Spleen (tissue), 7 donors: ENCODE data around the gene KMT2D.

Source experiments
- CTCF ChIP-seq, 11 experiments: fragments of 200-600 bp in 7 of 11; fragments of 450-650 bp in 4 of 11; sonication (generic) in 4 of 11; IDR thresholded peaks in 8 of 11; conservative IDR thresholded peaks in 3 of 11; 1 replicate in 7 of 11; 2 replicates in 4 of 11; pipeline versions ENCODE4 v1.4.0 to v1.8.0; 2016 to 2021; ENCODE audit warnings: antibody characterized with exemption in 11 of 11, inconsistent platforms in 4 of 11, mild to moderate bottlenecking in 1 of 11
- POLR2A ChIP-seq, 3 donors: fragments of 450-650 bp; IDR thresholded peaks; one replicate each; pipeline ENCODE4 v1.5.1; 2017; ENCODE audit warnings: antibody characterized with exemption in 3 of 3, mild to moderate bottlenecking in 1 of 3
- POLR2AphosphoS5 ChIP-seq, 3 donors: sonication (generic); formaldehyde crosslinking; IDR thresholded peaks; one replicate each; pipeline ENCODE4 v1.5.1; 2017; ENCODE audit warnings: antibody characterized with exemption in 3 of 3
- donor health status: DM: no; HTN: no; CAD: no; lungs with moderate emphysema.
- donor health status: DM: no; HTN: no; CAD: no.
- donor health status: DM: no; HTN: no; CAD: no.

GRCh38 chr12:49052451-49053208 lies 8.0 kb downstream of the KMT2D start:
- TF ChIP-seq CTCF (IDR thresholded peaks at IDR 0.05 in 8 of 11, conservative IDR thresholded peaks at IDR 0.05 in 3 of 11), result no peak
- TF ChIP-seq POLR2AphosphoS5 (IDR thresholded peaks at IDR 0.05), result no peak
- no peak for TF ChIP-seq POLR2A (IDR thresholded peaks at IDR 0.05)
